Measurements from ENCODE around the gene JAG1.

GRCh38 chr20:10590950-10591671 is 82.7 kb downstream of the JAG1 start:
- TF ChIP-seq CTCF (tag by site-specific recombination; IDR thresholded peaks at IDR 0.05) (no peak), REST (tag by site-specific recombination; IDR thresholded peaks at IDR 0.05) (no peak), SETDB1 (IDR thresholded peaks at IDR 0.05; ENCODE audit: insufficient read length, low read length) (no peak), SCRT2 (tag by site-specific recombination; IDR thresholded peaks at IDR 0.05) (no peak), ZNF24 (tag by site-specific recombination; IDR thresholded peaks at IDR 0.05) (no peak), TCF7L2 (IDR thresholded peaks at IDR 0.05; ENCODE audit: borderline replicate concordance, low read depth, low read length) (no peak), IKZF3 (tag by site-specific recombination; IDR thresholded peaks at IDR 0.05) (no peak)

Measured in HEK293 (cell line).